Measurements from ENCODE around the gene KDM2B.

The KDM2B gene

DNA sequence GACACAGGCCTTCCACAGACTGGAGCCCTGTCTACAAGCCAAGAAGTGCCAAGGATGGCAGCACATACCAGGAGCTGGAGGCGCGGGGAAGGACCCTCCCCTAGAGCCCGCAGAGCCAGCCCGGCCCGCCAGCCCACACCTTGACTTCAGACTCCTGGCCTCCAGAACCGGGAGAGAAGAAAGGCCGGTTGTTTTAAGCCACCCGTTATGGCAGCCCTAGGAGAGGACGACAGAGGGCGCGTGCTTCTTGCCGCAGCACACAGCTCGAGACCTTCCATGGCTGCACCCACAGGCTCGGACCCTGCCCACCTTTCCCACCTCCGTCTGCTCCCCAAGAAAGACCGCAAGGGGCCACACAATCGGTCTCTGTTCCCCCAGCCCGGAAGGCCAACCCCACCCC lies 127.2 kb downstream of the KDM2B start:
- no CpG with 5 or more reads among the region's 18 CpGs for WGBS, 2 donors (ENCODE audit: extremely low coverage in 2 of 2, insufficient read length in 2 of 2, insufficient replicate concordance in 1 of 2)
- H3K9me3 ChIP-seq (replicated peaks in 1 of 2; ENCODE audit: control insufficient read depth in 2 of 2, insufficient read depth in 1 of 2, low read depth in 1 of 2, low read length in 2 of 2) = no peaks in the 10 kb centered on the region
- H3K23ac ChIP-seq (ENCODE audit: low read depth, low read length, poor library complexity) = no peak overlapping the region
- H2AK5ac ChIP-seq (ENCODE audit: low read depth, low read length) = peak overlapping the region; percentile 38
- H3K27me3 ChIP-seq (ENCODE audit: control insufficient read depth in 3 of 3, insufficient read depth in 3 of 3, low read depth in 1 of 3, low read length in 3 of 3) = no peaks in the 10 kb centered on the region
- no peak overlapping the region for H2BK120ac ChIP-seq (ENCODE audit: low read depth, low read length)
- H2BK12ac ChIP-seq (ENCODE audit: low read length) = no peak overlapping the region
- no peak overlapping the region for H3K4me3 ChIP-seq (ENCODE audit: low read length in 2 of 2)
- H4K8ac ChIP-seq (ENCODE audit: low read depth, low read length) = no peak overlapping the region
- DNase-seq (ENCODE audit: low spot score) = no peak
- no peak overlapping the region for H3K27ac ChIP-seq (replicated peaks; ENCODE audit: low read length)
- no peak overlapping the region for H3K18ac ChIP-seq (ENCODE audit: low read length)
- no peak overlapping the region for H2BK15ac ChIP-seq (ENCODE audit: low read length)
- peaks cover 0 to 12% of the 10 kb centered on the region in 2 donors for H3K4me1 ChIP-seq (ENCODE audit: control insufficient read depth in 2 of 2, insufficient read depth in 1 of 2, low read depth in 1 of 2, low read length in 2 of 2)
- H3K36me3 ChIP-seq (replicated peaks in 1 of 2; ENCODE audit: control insufficient read depth in 2 of 2, insufficient read depth in 2 of 2, low read length in 2 of 2) = peaks cover 11 to 72% of the 10 kb centered on the region in 2 donors
- H2BK5ac ChIP-seq (ENCODE audit: low read length) = no peak overlapping the region
- no peak overlapping the region for H3K9ac ChIP-seq (ENCODE audit: low read depth, low read length, poor library complexity)
- no peak overlapping the region for H3K14ac ChIP-seq (ENCODE audit: low read length)
- no peak overlapping the region for H3K4me2 ChIP-seq (ENCODE audit: insufficient read depth, low read length, poor library complexity, severe bottlenecking)
- H3K79me1 ChIP-seq (ENCODE audit: low read depth, low read length) = peaks cover 14% of the 10 kb centered on the region
- no peak overlapping the region for H2AFZ ChIP-seq (ENCODE audit: low read length)
- H3K4ac ChIP-seq (ENCODE audit: low read length) = no peak overlapping the region
- H4K91ac ChIP-seq (ENCODE audit: low read depth, low read length, poor library complexity) = no peak overlapping the region

DNA sequence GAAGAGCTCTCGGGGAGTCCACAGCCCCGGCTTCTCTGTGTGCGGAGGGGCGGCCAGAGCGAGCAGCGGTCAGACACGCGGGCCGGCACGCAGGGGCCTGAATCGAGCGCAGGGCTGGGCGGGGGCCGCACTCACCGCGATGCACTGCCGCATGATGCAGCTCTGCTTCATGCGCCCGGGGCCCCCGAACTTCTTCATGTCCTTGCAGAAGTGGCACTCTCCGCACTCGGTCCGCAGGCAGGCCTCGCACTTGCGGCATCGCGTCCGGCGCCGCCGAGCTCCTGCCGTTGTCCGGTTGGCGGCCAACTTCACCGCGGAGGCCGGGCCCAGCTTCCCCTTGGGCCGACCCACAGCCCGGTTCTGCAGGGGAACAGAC lies 127.8 kb downstream of the KDM2B start:
- H2BK5ac ChIP-seq (ENCODE audit: low read length) = no peak overlapping the region
- no peak overlapping the region for H3K9ac ChIP-seq (ENCODE audit: low read depth, low read length, poor library complexity)
- peak overlapping the region; percentile 74 for H3K23ac ChIP-seq (ENCODE audit: low read depth, low read length, poor library complexity)
- DNase-seq (ENCODE audit: low spot score) = no peak
- no CpG with 5 or more reads among the region's 39 CpGs for WGBS, 2 donors (ENCODE audit: extremely low coverage in 2 of 2, insufficient read length in 2 of 2, insufficient replicate concordance in 1 of 2)
- H3K27ac ChIP-seq (replicated peaks; ENCODE audit: low read length) = no peak overlapping the region
- no peak overlapping the region for H2AK5ac ChIP-seq (ENCODE audit: low read depth, low read length)
- no peaks in the 10 kb centered on the region for H3K27me3 ChIP-seq (ENCODE audit: control insufficient read depth in 3 of 3, insufficient read depth in 3 of 3, low read depth in 1 of 3, low read length in 3 of 3)
- peaks cover 13 to 79% of the 10 kb centered on the region in 2 donors for H3K36me3 ChIP-seq (replicated peaks in 1 of 2; ENCODE audit: control insufficient read depth in 2 of 2, insufficient read depth in 2 of 2, low read length in 2 of 2)
- no peak overlapping the region for H3K4me3 ChIP-seq (ENCODE audit: low read length in 2 of 2)
- H2BK120ac ChIP-seq (ENCODE audit: low read depth, low read length) = no peak overlapping the region
- H3K4me1 ChIP-seq (ENCODE audit: control insufficient read depth in 2 of 2, insufficient read depth in 1 of 2, low read depth in 1 of 2, low read length in 2 of 2) = peaks cover 0 to 12% of the 10 kb centered on the region in 2 donors
- H3K4ac ChIP-seq (ENCODE audit: low read length) = no peak overlapping the region
- peaks cover 0 to 2% of the 10 kb centered on the region in 2 donors for H3K9me3 ChIP-seq (replicated peaks in 1 of 2; ENCODE audit: control insufficient read depth in 2 of 2, insufficient read depth in 1 of 2, low read depth in 1 of 2, low read length in 2 of 2)
- H2BK12ac ChIP-seq (ENCODE audit: low read length) = no peak overlapping the region
- no peak overlapping the region for H4K8ac ChIP-seq (ENCODE audit: low read depth, low read length)
- no peak overlapping the region for H2BK15ac ChIP-seq (ENCODE audit: low read length)
- no peak overlapping the region for H3K18ac ChIP-seq (ENCODE audit: low read length)
- no peak overlapping the region for H4K91ac ChIP-seq (ENCODE audit: low read depth, low read length, poor library complexity)
- H3K79me1 ChIP-seq (ENCODE audit: low read depth, low read length) = peaks cover 14% of the 10 kb centered on the region
- H2AFZ ChIP-seq (ENCODE audit: low read length) = no peak overlapping the region
- H3K4me2 ChIP-seq (ENCODE audit: insufficient read depth, low read length, poor library complexity, severe bottlenecking) = no peak overlapping the region
- H3K14ac ChIP-seq (ENCODE audit: low read length) = no peak overlapping the region

DNA sequence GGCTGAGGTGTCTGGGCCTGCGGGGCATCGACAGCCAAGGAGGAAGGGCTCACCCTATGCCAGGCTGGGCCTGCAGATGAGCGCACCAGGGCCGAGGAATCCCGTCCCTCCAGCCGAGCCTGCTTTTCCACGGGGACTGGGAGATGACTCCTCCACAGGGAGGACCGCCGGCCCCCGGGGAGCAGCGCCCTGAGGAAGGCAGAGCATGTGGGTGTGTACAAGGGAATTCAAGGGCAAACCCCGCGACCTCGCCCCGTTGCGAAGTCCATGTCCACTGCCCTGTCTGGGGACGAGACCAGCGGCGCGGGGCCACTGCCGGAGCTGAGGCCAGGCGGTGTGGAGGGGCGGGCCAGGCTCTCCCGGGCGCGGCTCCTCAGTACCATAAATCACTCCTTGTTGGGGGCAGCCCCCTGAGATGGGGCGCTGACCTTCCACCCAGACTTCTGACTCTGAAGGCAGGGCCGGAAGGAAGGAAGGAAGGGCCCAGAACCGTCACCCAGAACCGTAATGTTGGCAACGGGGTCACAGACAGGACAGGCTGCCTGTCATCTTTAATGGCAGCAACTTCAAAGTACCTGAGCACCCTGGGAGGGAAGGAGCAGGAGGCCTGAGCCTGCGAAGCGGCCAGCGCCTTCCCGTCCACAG lies 128.4 kb downstream of the KDM2B start:
- Histone ChIP-seq H3K36me3 (replicated peaks in 1 of 2; ENCODE audit: control insufficient read depth in 2 of 2, insufficient read depth in 2 of 2, low read length in 2 of 2) (peaks cover 13 to 77% of the 10 kb centered on the region in 2 donors), H2BK15ac (ENCODE audit: low read length) (no peak overlapping the region), H2AFZ (ENCODE audit: low read length) (no peak overlapping the region), H3K4ac (ENCODE audit: low read length) (no peak overlapping the region), H3K4me3 (ENCODE audit: low read length in 2 of 2) (no peak overlapping the region), H4K91ac (ENCODE audit: low read depth, low read length, poor library complexity) (no peak overlapping the region), H3K9ac (ENCODE audit: low read depth, low read length, poor library complexity) (peak overlapping the region; percentile 55), H3K14ac (ENCODE audit: low read length) (peak overlapping the region; percentile 47), H2BK12ac (ENCODE audit: low read length) (no peak overlapping the region), H2BK120ac (ENCODE audit: low read depth, low read length) (no peak overlapping the region), H2AK5ac (ENCODE audit: low read depth, low read length) (no peak overlapping the region), H3K18ac (ENCODE audit: low read length) (no peak overlapping the region), H2BK5ac (ENCODE audit: low read length) (no peak overlapping the region), H3K27me3 (ENCODE audit: control insufficient read depth in 3 of 3, insufficient read depth in 3 of 3, low read depth in 1 of 3, low read length in 3 of 3) (no peaks in the 10 kb centered on the region), H3K9me3 (replicated peaks in 1 of 2; ENCODE audit: control insufficient read depth in 2 of 2, insufficient read depth in 1 of 2, low read depth in 1 of 2, low read length in 2 of 2) (peaks cover 0 to 2% of the 10 kb centered on the region in 2 donors), H3K79me1 (ENCODE audit: low read depth, low read length) (peaks cover 14% of the 10 kb centered on the region), H3K4me1 (ENCODE audit: control insufficient read depth in 2 of 2, insufficient read depth in 1 of 2, low read depth in 1 of 2, low read length in 2 of 2) (peaks cover 0 to 12% of the 10 kb centered on the region in 2 donors), H3K23ac (ENCODE audit: low read depth, low read length, poor library complexity) (peak overlapping the region; percentile 85), H4K8ac (ENCODE audit: low read depth, low read length) (no peak overlapping the region), H3K4me2 (ENCODE audit: insufficient read depth, low read length, poor library complexity, severe bottlenecking) (no peak overlapping the region), H3K27ac (replicated peaks; ENCODE audit: low read length) (no peak overlapping the region)
- no peak for DNase-seq (ENCODE audit: low spot score)
- WGBS, 2 donors (ENCODE audit: extremely low coverage in 2 of 2, insufficient read length in 2 of 2, insufficient replicate concordance in 1 of 2) = no CpG with 5 or more reads among the region's 35 CpGs

DNA sequence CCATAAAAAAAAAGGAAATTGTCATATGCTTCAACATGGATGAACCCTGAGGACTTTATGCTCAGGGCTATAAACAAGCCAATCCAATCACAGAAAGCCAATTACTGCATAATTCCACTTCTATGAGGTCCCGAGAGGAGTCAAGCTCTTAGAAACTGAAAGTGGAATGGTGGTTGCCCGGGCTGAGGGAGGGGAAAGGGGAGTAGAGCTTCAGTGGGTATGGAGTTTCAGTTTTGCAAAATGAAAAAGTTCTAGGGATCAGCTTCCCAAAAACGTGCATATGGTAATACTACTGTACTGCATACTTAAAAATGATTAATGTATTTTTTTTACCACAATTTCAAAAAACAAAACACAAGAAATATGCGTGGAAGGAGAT lies 128.9 kb downstream of the KDM2B start:
- H4K8ac ChIP-seq (ENCODE audit: low read depth, low read length) = no peak overlapping the region
- H2BK5ac ChIP-seq (ENCODE audit: low read length) = no peak overlapping the region
- H2AFZ ChIP-seq (ENCODE audit: low read length) = no peak overlapping the region
- WGBS, 2 donors (ENCODE audit: extremely low coverage in 2 of 2, insufficient read length in 2 of 2, insufficient replicate concordance in 1 of 2) = no CpG with 5 or more reads among the region's 4 CpGs
- H3K27me3 ChIP-seq (ENCODE audit: control insufficient read depth in 3 of 3, insufficient read depth in 3 of 3, low read depth in 1 of 3, low read length in 3 of 3) = no peaks in the 10 kb centered on the region
- H3K27ac ChIP-seq (replicated peaks; ENCODE audit: low read length) = no peak overlapping the region
- H3K4ac ChIP-seq (ENCODE audit: low read length) = no peak overlapping the region
- H2BK15ac ChIP-seq (ENCODE audit: low read length) = no peak overlapping the region
- H3K4me3 ChIP-seq (ENCODE audit: low read length in 2 of 2) = no peak overlapping the region
- peak overlapping the region; percentile 85 for H3K23ac ChIP-seq (ENCODE audit: low read depth, low read length, poor library complexity)
- no peak overlapping the region for H2AK5ac ChIP-seq (ENCODE audit: low read depth, low read length)
- peaks cover 0 to 2% of the 10 kb centered on the region in 2 donors for H3K9me3 ChIP-seq (replicated peaks in 1 of 2; ENCODE audit: control insufficient read depth in 2 of 2, insufficient read depth in 1 of 2, low read depth in 1 of 2, low read length in 2 of 2)
- DNase-seq (ENCODE audit: low spot score) = no peak
- H3K14ac ChIP-seq (ENCODE audit: low read length) = no peak overlapping the region
- no peak overlapping the region for H2BK12ac ChIP-seq (ENCODE audit: low read length)
- H3K4me1 ChIP-seq (ENCODE audit: control insufficient read depth in 2 of 2, insufficient read depth in 1 of 2, low read depth in 1 of 2, low read length in 2 of 2) = peaks cover 0 to 12% of the 10 kb centered on the region in 2 donors
- H3K18ac ChIP-seq (ENCODE audit: low read length) = no peak overlapping the region
- H3K79me1 ChIP-seq (ENCODE audit: low read depth, low read length) = peaks cover 14% of the 10 kb centered on the region
- no peak overlapping the region for H2BK120ac ChIP-seq (ENCODE audit: low read depth, low read length)
- no peak overlapping the region for H3K4me2 ChIP-seq (ENCODE audit: insufficient read depth, low read length, poor library complexity, severe bottlenecking)
- peaks cover 13 to 75% of the 10 kb centered on the region in 2 donors for H3K36me3 ChIP-seq (replicated peaks in 1 of 2; ENCODE audit: control insufficient read depth in 2 of 2, insufficient read depth in 2 of 2, low read length in 2 of 2)
- H4K91ac ChIP-seq (ENCODE audit: low read depth, low read length, poor library complexity) = no peak overlapping the region
- H3K9ac ChIP-seq (ENCODE audit: low read depth, low read length, poor library complexity) = no peak overlapping the region

Measured in neuronal stem cell (in vitro differentiated cells).